Measurements from ENCODE around the gene CRYBA2.

Gene CRYBA2

GRCh38 chr2:218983263-218983933 lies 9.8 kb downstream of the CRYBA2 start:
- in situ Hi-C loops (cut with MboI; ENCODE audit: low sequenced_read_pairs): no loop called here

GRCh38 chr2:218982586-218983262 lies 10.5 kb downstream of the CRYBA2 start:
- in situ Hi-C loops (cut with MboI; ENCODE audit: low sequenced_read_pairs): no loop called here

DNA sequence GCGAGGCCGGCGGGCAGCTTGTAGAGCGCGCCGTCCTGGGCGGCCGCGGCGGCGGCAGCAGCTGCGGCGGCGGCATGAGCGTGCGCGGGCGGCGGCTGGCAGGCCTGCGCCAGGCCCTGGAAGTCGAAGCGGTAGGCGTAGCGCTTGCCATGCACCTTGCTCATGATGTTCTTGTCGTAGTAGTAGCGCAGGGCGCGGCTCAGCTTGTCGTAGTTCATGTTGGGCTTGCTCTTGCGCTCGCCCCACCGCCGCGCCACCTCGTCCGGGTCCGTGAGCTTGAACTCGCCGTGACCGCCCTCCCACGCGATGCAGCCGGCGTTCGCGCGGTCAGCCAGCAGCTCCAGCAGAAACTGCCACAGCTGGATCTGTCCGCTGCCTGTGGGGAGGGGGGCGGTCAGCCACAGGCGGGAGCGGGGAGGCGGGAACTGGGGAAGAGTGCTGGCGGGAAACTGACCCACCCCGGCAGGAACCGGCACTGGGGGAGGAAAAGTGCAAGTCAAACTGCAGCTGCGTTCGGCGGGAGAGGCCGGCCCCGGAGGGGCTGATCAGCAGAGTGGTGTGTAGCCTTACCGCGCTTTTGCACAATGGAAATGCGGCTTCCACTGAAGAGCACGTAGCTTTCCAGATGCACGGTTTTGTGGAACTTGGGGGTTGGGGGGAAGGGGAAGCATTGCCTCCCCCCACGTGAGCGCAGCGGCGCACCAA lies 11.2 kb downstream of the CRYBA2 start:
- in situ Hi-C loops (cut with MboI; ENCODE audit: low sequenced_read_pairs): no loop called here

GRCh38 chr2:218981390-218981880 lies 11.8 kb downstream of the CRYBA2 start:
- in situ Hi-C loops (cut with MboI; ENCODE audit: low sequenced_read_pairs): no loop called here

DNA sequence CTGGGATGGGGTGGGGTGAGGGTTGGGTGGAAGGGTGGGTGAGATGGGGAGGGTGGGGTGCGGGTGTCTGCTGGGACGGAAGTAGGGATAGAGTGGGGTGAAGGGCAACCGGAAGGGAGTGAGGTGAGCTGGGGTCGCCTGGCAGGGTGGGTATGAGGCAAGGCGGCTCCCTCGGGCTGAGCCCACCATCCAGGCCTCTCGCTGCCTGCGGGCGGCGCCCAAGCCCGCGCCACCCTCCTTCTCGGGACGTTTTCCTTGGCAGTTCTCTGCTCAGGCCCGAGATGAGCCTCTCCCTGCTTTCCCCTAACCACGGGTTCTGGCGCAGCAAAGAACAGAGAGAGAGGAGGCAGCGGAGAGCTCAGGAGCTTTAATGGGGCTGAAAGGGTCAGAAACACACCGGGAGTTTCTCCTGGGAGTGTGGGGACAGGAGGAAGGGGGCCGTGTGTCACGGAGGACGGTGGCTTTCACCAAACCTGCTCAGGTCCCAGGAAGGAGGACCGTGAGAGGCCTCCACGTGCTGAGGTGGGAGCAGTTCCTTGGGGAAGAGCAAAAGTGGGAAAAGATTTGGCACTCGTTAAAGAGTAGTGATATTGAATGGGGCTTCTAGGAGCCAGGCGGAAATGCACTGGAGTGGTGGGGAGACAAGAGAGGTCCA lies 12.4 kb downstream of the CRYBA2 start:
- in situ Hi-C loops (cut with MboI; ENCODE audit: low sequenced_read_pairs): no loop called here

DNA sequence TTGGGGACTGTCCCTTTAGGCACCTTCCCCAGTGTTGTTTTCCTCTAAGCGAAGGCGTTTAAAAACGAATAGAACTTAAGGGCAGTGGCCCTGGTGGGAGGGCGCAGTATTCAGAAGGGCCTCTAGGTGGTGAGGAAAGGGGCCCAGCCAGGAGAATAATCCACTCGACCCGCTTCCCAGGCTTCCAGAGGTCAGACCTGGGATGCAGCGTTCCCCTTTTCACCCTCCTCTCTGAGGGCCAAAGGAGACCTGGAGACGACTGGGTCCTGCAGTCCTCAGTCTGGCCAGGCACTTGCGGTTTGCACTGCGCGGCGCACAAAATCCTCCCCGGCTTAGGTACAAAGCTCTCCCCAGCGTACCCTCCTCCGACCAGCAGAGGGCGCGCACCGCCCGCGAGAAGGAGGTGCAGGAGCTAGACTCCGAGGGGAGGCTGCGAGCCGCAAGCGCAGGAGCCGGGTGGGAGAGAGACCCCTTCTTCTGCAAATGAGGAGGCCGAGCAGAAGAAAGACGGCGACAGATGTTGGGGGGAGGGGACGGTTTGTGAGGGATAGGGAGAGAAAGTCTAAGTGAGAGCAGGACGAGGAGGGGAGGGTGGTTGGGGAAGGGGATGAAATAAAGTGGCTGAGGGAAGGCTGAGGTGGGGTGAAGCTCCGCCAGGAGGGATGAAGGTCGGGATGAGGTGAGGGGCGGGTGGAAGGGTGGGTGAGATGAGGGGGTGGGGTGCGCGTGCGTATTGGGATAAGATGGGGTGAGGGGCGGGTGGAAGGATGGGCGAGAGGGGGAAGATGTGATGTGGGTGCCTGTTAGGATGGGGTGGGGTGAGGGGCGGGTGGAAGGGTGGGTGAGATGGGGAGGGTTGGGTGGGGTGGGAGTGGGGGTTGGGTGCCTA lies 13.1 kb downstream of the CRYBA2 start:
- in situ Hi-C loops (cut with MboI; ENCODE audit: low sequenced_read_pairs): no loop called here

GRCh38 chr2:218975060-218975777 lies 18.0 kb downstream of the CRYBA2 start:
- in situ Hi-C loops (cut with MboI; ENCODE audit: low sequenced_read_pairs): no loop called here

DNA sequence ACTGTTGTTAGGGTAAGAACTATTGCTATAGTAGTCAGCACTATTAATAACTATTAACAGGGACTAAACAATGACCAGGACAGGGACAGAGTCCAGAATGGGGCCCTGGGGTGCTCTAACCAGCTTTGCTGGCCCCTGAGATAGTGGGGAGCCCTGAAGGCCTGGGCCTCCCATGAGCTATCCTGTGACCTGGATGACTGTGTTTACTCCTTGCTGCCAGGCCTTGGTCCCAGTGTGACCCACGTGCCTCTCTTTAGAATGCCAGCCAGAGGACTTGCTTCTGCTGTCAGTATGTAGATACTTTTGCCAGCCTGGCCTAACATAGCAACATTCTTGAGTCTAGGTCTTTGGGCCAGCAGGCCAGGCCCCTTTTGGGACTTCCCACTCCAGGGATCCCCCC lies 22.3 kb downstream of the CRYBA2 start:
- in situ Hi-C loops (cut with MboI; ENCODE audit: low sequenced_read_pairs): no loop called here

- in situ Hi-C loops (cut with MboI; ENCODE audit: low sequenced_read_pairs): no loop called here
Observed at GRCh38 chr2:218964041-218964771, 29.0 kb downstream of the CRYBA2 start.

DNA sequence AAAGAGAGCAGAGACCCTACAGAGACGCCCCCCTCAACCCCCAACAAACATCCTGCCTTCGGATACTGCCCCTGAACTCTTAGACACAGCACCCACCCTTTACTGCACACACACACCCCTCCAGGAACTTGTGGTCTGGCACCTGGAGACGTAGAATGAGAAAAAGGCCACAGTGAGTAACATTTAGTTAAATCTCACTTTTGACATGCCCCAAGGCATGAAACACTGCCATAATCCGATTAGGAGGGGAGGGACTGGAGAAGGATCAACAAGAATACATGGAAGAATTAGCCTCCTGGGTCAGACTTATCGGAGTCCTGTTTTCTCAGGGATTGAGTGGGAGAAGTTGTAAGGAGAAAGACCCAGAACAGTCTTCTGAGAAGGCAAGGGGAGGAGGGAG lies 29.6 kb downstream of the CRYBA2 start:
- in situ Hi-C loops (cut with MboI; ENCODE audit: low sequenced_read_pairs): no loop called here

DNA sequence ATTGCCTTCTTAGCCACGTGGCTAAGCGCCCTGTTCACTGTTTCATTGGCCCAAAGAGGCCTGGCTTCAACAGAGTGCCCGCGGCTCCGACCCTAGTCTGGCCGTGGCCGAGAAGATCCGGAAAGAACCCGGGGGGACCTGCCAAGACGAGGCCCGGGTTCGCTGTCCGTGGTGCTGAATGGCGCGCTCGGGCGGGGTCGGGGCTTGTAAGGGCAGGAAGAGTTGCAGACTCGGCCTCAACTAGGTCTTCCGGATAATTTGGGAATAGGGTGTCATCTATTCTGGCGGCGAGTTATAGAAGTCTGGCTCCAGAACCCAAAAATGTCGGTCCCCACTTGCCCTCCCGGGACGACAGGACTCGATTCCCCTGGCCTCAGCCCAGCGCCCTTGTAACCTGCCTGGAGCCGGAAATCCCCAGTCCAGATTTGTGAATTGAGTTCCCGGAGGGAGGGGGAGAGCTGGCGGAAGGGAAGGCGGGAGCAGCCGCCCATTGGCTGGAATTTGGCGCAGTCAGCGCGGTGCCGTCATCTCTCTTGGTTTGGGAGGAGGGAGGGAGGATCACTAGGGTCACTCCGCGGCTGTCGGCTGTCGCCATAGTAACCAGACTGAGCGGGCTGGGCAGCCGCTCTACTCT lies 30.2 kb downstream of the CRYBA2 start:
- in situ Hi-C loops (cut with MboI; ENCODE audit: low sequenced_read_pairs): no loop called here

GRCh38 chr2:218961651-218962570 lies 31.3 kb downstream of the CRYBA2 start:
- in situ Hi-C loops (cut with MboI; ENCODE audit: low sequenced_read_pairs): no loop called here

DNA sequence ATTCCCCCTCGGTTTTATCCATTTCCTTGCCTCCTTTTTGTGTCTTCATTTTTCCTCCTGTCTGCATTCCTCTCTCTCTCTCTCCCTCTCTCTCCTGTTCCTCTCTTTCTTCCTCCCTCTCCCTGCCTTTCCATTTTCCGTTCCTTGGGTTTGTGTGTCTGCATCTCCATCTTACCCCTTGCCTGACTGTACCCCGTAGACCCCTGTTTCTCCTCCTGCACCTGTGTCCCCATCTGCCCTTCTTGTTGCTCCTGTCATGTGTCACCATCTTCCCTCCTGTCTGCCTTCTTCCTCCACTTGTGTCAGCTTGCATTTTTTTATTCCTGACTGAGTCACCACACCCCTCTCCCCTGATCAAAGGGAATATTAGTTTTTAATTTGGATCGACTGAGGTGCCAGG lies 32.0 kb downstream of the CRYBA2 start:
- in situ Hi-C loops (cut with MboI; ENCODE audit: low sequenced_read_pairs): no loop called here

DNA sequence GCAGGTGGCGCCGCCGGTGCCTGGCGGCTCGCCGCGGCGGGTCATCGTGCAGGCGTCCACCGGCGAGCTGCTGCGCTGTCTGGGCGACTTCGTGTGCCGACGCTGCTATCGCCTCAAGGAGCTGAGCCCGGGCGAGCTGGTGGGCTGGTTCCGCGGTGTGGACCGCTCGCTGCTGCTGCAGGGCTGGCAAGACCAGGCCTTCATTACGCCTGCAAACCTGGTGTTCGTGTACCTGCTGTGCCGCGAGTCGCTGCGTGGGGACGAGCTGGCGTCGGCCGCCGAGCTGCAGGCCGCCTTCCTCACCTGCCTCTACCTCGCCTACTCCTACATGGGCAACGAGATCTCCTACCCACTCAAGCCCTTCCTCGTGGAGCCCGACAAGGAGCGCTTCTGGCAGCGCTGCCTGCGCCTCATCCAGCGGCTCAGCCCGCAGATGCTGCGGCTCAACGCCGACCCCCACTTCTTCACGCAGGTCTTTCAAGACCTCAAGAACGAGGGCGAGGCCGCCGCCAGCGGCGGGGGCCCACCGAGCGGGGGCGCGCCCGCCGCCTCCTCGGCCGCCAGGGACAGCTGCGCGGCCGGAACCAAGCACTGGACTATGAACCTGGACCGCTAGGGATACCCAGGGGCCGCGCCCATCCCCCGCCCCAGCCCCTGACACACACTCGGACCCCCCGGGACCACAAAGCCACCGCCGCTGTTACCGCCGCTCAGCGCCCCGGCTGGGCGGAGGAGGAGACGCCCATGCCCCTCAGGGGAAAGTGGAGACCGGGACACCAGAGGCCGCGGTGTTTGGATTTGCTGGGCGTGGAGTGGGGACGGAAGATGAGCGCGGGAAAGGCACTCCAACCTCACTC lies 32.7 kb downstream of the CRYBA2 start:
- in situ Hi-C loops (cut with MboI; ENCODE audit: low sequenced_read_pairs): no loop called here

GRCh38 chr2:218959761-218960308 lies 33.4 kb downstream of the CRYBA2 start:
- in situ Hi-C loops (cut with MboI; ENCODE audit: low sequenced_read_pairs): no loop called here

GRCh38 chr2:218959141-218959731 lies 34.0 kb downstream of the CRYBA2 start, which contains the start of gene CDK5R2:
CDK5R2 (plus strand) TSS chr2:218959666; CDS start chr2:218959821, 155 bp downstream.
- in situ Hi-C loops (cut with MboI; ENCODE audit: low sequenced_read_pairs): no loop called here

Data from hTERT RPE-1 (cell line).